Gastroesophageal sphincter (tissue), 3 donors: ENCODE results near the gene HDAC4.

ENCODE experiments used
- CTCF ChIP-seq, 4 experiments: fragments of 200-600 bp in 2 of 4; fragments of 450-650 bp in 2 of 4; sonication (generic) in 1 of 4; IDR thresholded peaks; one replicate each; pipeline ENCODE4 v1.5.1; 2017 to 2019; ENCODE audit warnings: antibody characterized with exemption in 4 of 4, mild to moderate bottlenecking in 2 of 4, moderate library complexity in 2 of 4
- EP300 ChIP-seq: sonication (generic); formaldehyde crosslinking; IDR thresholded peaks from one replicate; pipeline ENCODE4 v1.6.1; 2017; ENCODE audit warnings: antibody characterized with exemption, mild to moderate bottlenecking
- POLR2A ChIP-seq, 2 donors: fragments of 450-650 bp; IDR thresholded peaks; one replicate each; pipeline ENCODE4 v1.6.1; 2017; ENCODE audit warnings: antibody characterized with exemption in 2 of 2, mild to moderate bottlenecking in 2 of 2, moderate library complexity in 1 of 2
- POLR2AphosphoS5 ChIP-seq: sonication (generic); formaldehyde crosslinking; IDR thresholded peaks from one replicate; pipeline ENCODE4 v1.6.1; 2017; ENCODE audit warnings: antibody characterized with exemption

GRCh38 chr2:239058766-239059165 is 342.1 kb downstream of the HDAC4 start:
- TF ChIP-seq CTCF (IDR thresholded peaks at IDR 0.05): no peak
- TF ChIP-seq POLR2A (IDR thresholded peaks at IDR 0.05): no peak
- no peak for TF ChIP-seq EP300
- TF ChIP-seq POLR2AphosphoS5: no peak
